Uterus (tissue), 2 donors: ENCODE data around the gene MRPL1.

Experiments used
- CTCF ChIP-seq, 4 experiments: fragments of 200-600 bp in 2 of 4; fragments of 450-650 bp in 2 of 4; sonication (generic) in 2 of 4; IDR thresholded peaks; one replicate each; pipeline ENCODE4 v1.5.1; 2016 to 2019; ENCODE audit warnings: antibody characterized with exemption in 4 of 4, mild to moderate bottlenecking in 2 of 4, moderate library complexity in 1 of 4
- POLR2A ChIP-seq, 2 donors: fragments of 450-650 bp; IDR thresholded peaks; one replicate each; pipeline ENCODE4 v1.6.1; 2016; ENCODE audit warnings: antibody characterized with exemption in 2 of 2, mild to moderate bottlenecking in 1 of 2, moderate library complexity in 1 of 2

GRCh38 chr4:77927991-77928925 is 65.6 kb downstream of the MRPL1 start:
- no peak for TF ChIP-seq CTCF (IDR thresholded peaks at IDR 0.05)
- TF ChIP-seq POLR2A (IDR thresholded peaks at IDR 0.05), result no peak
